ENCODE data around the gene GPC5. TPM values are rescaled to one million over a fixed set of nuclear protein-coding genes. Genes with fewer than 3 reads are reported as not detected.

The GPC5 gene
- total RNA-seq, 1 donor from 2014 or later: 0.17 TPM

DNA sequence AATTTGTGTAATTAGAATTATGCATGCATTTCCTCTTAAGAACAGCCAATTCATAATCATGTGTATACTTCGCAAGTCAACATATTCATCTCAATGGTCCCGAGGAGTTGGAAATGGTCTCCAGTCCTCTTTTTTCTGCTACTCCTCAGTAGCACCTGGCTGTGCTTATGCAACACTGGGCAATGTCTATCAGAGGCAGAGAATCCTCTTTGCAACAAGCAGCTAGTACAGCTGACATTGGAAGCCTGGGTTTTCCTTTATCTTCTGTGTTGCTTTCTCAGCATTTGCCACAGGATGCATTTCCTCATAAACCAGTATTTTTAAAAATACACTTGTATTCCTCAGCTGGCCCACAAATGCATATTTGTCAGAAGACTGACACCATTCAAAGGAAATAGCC lies 1422.9 kb downstream of the GPC5 start:
- TF ChIP-seq, protein P1, sequence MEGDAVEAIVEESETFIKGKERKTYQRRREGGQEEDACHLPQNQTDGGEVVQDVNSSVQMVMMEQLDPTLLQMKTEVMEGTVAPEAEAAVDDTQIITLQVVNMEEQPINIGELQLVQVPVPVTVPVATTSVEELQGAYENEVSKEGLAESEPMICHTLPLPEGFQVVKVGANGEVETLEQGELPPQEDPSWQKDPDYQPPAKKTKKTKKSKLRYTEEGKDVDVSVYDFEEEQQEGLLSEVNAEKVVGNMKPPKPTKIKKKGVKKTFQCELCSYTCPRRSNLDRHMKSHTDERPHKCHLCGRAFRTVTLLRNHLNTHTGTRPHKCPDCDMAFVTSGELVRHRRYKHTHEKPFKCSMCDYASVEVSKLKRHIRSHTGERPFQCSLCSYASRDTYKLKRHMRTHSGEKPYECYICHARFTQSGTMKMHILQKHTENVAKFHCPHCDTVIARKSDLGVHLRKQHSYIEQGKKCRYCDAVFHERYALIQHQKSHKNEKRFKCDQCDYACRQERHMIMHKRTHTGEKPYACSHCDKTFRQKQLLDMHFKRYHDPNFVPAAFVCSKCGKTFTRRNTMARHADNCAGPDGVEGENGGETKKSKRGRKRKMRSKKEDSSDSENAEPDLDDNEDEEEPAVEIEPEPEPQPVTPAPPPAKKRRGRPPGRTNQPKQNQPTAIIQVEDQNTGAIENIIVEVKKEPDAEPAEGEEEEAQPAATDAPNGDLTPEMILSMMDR (IDR thresholded peaks at IDR 0.05; ENCODE audit: insufficient read depth, low read length, poor library complexity, severe bottlenecking): no peak
- Histone ChIP-seq H3K4me3 (ENCODE audit: low read depth, low read length) (no peak overlapping the region), H3K27me3 (ENCODE audit: control insufficient read depth, insufficient read depth, low read length) (no peaks in the 10 kb centered on the region), H3K36me3 (ENCODE audit: control insufficient read depth, insufficient read depth, low read length) (no peaks in the 10 kb centered on the region)
- no peak for DNase-seq (ENCODE audit: low read depth)

DNA sequence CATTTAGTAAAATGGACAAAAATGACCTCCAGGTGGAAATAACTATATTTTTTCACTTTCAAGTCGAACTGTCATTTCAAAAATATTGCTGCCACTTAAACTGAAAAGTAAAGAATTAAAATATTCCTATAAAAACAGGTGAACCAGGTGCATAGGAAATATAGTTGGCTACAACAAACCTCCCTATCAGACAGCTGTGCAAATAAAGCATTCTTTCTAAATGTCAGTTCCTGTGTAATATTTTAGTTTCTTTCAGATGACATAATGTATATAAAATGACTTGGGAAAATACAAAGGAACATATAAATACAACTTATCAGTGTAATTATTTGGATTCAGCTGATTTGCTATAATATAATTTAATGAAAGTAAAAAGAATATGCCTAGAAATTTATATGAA lies 1424.6 kb downstream of the GPC5 start:
- H3K27me3 ChIP-seq (ENCODE audit: control insufficient read depth, insufficient read depth, low read length): no peaks in the 10 kb centered on the region
- TF ChIP-seq, protein P1 (IDR thresholded peaks at IDR 0.05; ENCODE audit: insufficient read depth, low read length, poor library complexity, severe bottlenecking): no peak
- DNase-seq (ENCODE audit: low read depth): no peak
- no peaks in the 10 kb centered on the region for H3K36me3 ChIP-seq (ENCODE audit: control insufficient read depth, insufficient read depth, low read length)
- no peak overlapping the region for H3K4me3 ChIP-seq (ENCODE audit: low read depth, low read length)

DNA sequence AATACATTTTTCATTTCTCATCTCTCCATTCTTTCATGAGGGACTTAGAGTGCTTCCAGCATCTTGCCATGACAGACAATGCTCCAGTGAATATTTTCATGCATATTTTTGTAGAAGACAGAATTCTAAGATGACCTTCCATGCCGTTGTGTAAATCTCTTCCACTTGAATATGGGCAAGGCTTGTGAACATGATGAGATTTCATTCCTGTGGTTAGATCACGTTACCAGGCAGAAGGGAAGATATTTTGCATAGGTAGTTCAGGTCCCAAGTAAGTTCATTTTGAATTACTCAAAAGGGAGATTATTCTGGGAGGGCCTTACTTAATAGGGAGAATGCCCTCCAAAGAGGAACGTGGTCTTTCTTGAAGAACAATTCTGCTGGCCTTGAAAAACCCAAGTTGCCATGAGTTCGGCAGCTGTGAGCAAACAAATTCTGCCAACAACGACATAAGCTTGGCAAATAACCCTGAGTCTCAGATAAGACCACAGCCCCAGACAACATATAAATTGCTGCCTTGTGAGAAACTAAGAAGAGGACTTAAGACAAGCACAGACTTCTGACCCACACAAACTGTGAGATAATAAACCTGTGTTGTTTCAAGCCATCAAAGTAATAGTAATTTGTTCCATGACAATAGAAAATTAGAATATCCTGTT lies 1427.6 kb downstream of the GPC5 start:
- Histone ChIP-seq H3K27me3 (ENCODE audit: control insufficient read depth, insufficient read depth, low read length) (no peaks in the 10 kb centered on the region), H3K4me3 (ENCODE audit: low read depth, low read length) (no peak overlapping the region), H3K36me3 (ENCODE audit: control insufficient read depth, insufficient read depth, low read length) (no peaks in the 10 kb centered on the region)
- TF ChIP-seq, protein P1 (IDR thresholded peaks at IDR 0.05; ENCODE audit: insufficient read depth, low read length, poor library complexity, severe bottlenecking): no peak
- DNase-seq (ENCODE audit: low read depth): no peak

DNA sequence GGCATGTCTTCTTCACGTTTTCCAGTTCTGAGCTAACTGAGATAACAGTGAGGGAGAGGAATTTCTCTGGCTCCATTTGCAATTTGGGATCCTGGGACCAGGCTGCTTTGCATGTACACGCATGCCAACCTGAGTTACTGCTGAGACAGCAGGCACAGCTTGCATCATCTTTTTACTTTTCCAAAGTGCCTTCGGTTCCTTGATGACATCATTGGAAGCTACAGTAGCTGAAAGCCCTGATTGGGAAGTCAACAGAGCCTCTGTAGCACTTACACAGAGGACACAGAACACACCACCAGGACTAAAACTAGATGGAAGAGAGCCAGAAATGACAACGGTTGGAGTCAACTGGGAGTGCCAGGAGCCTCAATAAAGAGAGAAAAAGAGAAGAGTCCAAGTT lies 1429.1 kb downstream of the GPC5 start:
- H3K4me3 ChIP-seq (ENCODE audit: low read depth, low read length): no peak overlapping the region
- no peaks in the 10 kb centered on the region for H3K27me3 ChIP-seq (ENCODE audit: control insufficient read depth, insufficient read depth, low read length)
- TF ChIP-seq, protein P1 (IDR thresholded peaks at IDR 0.05; ENCODE audit: insufficient read depth, low read length, poor library complexity, severe bottlenecking): no peak
- H3K36me3 ChIP-seq (ENCODE audit: control insufficient read depth, insufficient read depth, low read length): no peaks in the 10 kb centered on the region
- no peak for DNase-seq (ENCODE audit: low read depth)

DNA sequence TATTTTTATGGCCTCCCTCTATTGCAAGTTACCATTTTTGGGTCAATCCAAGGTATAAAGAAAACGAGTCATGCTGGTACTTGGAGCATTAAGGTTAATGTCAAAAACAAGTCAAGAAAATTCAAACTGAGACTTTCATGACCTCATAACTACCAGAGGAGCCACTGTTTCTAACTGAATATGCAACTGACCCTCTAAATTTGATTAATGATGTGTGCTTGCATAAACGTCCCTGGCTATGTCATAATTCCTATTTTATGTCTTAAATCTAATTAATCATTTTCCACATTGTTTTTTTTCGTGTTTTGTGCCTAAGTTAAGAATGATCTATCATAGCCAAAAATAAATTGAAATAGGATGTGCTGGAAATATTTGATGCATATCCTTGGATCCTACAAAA lies 1431.5 kb downstream of the GPC5 start:
- TF ChIP-seq, protein P1 (IDR thresholded peaks at IDR 0.05; ENCODE audit: insufficient read depth, low read length, poor library complexity, severe bottlenecking): no peak
- Histone ChIP-seq H3K36me3 (ENCODE audit: control insufficient read depth, insufficient read depth, low read length) (no peaks in the 10 kb centered on the region), H3K4me3 (ENCODE audit: low read depth, low read length) (no peak overlapping the region), H3K27me3 (ENCODE audit: control insufficient read depth, insufficient read depth, low read length) (no peaks in the 10 kb centered on the region)
- no peak for DNase-seq (ENCODE audit: low read depth)

DNA sequence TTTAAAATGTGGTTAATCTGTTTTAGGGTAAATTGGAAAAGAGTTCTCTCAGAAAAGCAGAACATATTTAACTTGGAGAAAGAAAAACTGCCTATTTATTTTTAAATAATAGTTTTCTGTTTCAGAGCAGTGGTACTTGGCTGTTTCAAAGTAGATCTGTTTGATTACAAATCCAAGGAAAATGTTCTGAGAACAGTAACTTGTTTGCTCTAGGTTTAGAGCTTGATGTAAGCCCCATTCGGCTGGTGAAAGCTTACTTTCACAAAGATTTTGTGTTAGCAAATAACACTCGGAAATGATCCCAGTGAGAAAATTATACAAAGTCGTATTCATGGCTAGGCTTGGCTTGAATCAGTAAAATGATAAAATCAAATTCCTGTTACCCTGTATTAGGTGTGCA lies 1432.4 kb downstream of the GPC5 start:
- Histone ChIP-seq H3K4me3 (ENCODE audit: low read depth, low read length) (no peak overlapping the region), H3K36me3 (ENCODE audit: control insufficient read depth, insufficient read depth, low read length) (no peaks in the 10 kb centered on the region), H3K27me3 (ENCODE audit: control insufficient read depth, insufficient read depth, low read length) (no peaks in the 10 kb centered on the region)
- no peak for DNase-seq (ENCODE audit: low read depth)
- TF ChIP-seq, protein P1 (IDR thresholded peaks at IDR 0.05; ENCODE audit: insufficient read depth, low read length, poor library complexity, severe bottlenecking): no peak
